Umbilical cord (tissue), 2 donors: ENCODE results near the gene PODXL2. TPM values are rescaled to one million over a fixed set of nuclear protein-coding genes. Genes with fewer than 3 reads are reported as not detected.
"Not testable (repeated sequence)": the region's sequence is repeated elsewhere in the genome, so short reads cannot be mapped to it uniquely, and the experiment has no call there.

Experiments
- DNase-seq: peaks from one replicate; pipeline ENCODE4 v3.0.0-alpha.2; 2015; ENCODE audit warnings: low spot score
- total RNA-seq: library from RNA; depleted of rRNA; stranded (reverse); fragments of >200 nt; gene quantifications from one replicate; pipeline ENCODE4 v1.2.3, GENCODE V29; 2014; ENCODE audit warnings: low replicate concordance; ENCODE audit not compliant: insufficient read depth

Gene PODXL2
- total RNA-seq, 1 donor from 2014 or later = 0.72 TPM

DNA sequence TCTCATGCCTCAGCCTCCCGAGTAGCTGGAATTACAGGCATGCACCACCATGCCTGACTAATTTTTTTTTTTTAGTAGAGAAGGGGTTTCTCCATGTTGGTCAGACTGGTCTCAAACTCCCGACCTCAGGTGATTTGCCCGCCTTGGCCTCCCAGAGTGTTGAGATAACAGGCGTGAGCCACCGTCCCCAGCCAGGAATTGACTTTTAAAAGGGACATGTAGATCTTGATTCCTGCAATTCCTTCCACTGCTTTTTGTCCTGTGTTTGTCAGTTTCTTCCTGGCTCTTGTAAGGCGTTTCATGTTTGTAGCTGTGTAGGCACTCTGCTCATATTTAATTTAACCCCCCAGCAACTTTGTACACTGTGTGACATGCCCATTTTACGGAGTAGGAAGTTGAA lies 23.4 kb upstream of the PODXL2 start:
- not testable (repeated sequence) for DNase-seq

DNA sequence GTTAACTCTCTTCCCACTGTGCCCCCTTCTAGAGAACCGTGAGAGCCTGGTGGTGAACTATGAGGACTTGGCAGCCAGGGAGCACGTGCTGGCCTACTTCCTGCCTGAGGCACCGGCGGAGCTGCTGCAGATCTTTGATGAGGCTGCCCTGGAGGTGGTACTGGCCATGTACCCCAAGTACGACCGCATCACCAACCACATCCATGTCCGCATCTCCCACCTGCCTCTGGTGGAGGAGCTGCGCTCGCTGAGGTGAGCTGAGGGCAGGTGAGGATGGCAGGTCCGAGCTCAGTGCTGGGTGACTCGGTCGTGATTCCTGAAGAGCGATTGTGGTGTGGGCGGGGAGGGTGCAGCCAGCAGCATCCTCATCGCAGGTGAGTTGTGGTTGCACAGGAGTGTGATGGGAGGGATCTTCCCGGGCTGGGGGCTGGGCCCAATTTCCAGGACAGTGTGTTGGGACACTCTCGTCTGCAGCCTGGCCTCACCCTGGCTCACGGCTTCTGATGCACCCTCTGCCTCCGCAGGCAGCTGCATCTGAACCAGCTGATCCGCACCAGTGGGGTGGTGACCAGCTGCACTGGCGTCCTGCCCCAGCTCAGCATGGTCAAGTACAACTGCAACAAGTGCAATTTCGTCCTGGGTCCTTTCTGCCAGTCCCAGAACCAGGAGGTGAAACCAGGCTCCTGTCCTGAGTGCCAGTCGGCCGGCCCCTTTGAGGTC lies 22.7 kb upstream of the PODXL2 start:
- no peak for DNase-seq

DNA sequence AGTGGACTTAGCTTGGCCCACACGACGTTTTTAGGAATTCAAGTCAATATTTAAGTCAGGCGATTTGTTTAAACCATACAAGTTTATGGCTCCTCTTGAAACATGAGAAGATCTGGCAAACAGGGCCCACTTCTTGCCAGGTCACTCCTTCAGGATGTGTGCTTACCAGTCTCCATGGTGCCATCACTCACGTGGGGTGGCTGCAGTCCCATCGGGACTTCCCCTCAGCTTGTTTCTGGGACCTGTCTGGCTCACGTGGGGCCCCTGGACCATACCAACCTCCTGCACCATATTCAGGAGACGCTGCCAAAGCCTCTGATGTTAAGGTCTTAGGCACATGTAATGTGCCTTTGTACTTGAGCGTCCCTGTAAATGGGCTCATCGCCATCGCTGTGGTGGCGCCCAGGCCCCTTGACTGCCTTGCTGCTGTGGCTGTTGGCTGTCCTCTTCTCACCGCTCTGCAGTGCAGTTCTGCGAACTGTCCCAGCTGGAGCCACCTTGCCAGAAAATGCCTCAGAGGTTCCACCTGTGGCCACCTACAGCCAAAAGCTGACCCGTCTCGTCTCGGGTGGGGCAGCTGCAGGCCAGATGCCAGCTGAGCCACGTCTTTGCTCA lies 21.9 kb upstream of the PODXL2 start:
- no peak for DNase-seq

DNA sequence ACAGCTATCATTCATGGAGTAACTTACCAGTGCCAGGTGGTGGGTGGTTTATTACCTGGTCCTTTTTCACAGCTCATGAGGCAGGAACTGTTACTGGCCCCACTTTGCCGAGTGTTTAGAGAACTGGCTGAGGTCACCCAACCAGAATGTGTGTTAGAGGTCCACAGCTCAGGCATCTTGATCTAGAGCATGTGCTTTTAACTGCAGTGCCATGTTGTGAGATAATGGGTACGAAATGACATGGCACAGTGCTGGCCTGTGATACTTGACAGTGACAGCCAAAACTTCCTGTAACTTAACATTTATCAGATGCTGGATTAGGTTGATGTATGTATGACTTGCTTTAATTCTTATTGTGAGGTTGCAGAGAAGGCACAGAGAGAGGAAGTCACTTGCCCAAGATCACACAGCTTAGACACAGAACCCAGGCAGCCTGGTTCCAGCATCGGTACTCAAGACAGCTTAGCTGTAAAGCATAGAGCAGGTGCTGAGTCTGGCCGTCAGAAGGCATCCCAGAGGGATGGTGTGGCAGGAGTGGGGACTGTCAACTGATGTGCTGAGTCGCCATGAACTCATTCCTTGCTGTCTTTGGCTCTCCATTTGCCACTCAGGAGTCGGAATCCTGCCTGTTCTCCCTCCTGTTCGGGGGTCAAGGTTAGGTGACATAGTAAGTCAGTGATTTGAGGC lies 21.2 kb upstream of the PODXL2 start:
- no peak for DNase-seq

DNA sequence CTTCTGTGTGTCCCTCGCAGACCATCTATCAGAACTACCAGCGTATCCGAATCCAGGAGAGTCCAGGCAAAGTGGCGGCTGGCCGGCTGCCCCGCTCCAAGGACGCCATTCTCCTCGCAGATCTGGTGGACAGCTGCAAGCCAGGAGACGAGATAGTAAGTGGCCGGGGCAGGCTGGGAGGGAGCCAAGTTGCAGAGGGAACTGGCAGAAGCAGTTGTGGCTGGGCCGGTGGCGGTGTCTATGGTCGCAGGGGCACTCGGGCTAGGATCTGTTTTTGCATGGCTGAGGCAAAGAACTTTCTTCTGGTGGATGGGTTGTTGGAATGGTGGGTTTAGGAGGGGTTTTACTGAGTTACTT lies 20.6 kb upstream of the PODXL2 start:
- no peak for DNase-seq

DNA sequence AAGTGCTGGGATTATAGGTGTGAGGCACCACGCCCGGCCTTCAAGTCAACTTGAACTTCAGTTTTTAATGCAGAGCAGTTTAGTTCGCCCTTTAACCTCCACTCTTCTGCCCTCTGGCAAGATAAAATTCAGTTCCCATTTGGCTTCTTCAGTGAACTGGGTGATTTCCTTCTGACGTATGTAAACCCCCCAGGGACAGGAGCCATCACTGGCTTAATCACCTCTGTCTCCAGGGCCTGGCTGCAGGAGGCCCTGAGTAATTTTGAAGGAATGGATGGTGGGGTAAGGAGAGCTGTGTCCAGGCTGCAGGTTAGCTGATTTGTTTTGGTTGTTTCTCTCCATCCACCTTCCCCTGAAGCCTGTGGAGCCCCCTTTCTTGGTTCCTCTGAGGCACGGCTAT lies 18.9 kb upstream of the PODXL2 start:
- no peak for DNase-seq

DNA sequence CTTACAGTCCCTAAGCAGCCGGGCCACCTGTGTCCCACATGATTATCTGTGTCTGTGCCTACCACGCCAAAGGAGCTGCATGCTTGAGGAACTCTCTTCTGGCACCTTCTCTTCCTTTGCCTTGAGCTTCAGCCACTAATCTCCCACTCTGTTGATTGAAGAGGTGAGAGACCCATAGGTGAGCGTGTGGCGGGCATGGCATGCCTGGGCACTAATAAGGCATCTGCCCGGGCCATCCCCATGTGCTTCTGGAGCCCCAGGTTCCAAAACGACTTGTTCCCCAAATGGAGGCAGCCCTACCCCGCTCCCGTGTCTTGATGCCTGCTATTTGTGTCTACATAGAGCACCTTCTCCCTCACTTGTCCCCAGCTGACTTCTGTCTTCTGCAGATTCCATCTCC lies 17.7 kb upstream of the PODXL2 start:
- no peak for DNase-seq

DNA sequence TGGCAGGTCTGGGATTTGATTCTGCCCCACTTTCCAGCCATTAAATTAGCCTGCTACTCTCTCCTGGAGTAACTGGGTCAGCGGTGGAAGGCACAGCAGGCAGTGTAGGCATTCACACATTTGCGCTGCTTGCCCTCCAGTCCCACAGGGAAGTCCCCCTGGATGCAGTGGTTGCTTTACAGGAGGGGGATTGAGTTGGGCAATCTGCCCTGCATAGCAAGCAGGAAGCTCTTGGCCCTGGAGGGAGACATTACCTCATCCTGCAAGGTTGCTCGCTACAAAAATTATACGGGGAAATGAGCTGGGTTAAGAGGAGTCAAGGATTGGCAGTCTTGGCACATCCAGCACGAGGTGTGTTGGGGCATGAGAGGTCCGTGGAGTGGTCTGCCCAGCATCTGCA lies 16.0 kb upstream of the PODXL2 start:
- DNase-seq = no peak

DNA sequence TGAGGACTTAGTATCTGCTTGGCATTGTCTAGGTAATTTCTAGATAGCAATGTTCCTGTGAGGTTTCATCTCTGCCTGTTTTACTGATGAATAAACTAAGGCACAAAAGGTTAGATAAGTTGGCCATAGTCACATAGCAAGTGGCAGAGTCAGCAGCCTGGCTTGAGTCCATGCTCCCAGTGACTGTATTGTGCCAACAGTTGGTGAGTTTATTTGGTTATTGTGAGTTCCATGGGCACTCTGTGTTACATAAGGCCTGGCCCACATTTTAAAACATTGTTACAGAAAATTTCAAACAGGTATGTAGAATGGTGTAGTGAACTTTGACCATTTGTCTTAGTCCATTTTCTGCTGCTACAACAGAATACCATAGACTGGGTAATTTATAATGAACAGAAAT lies 15.6 kb upstream of the PODXL2 start:
- DNase-seq = no peak

DNA sequence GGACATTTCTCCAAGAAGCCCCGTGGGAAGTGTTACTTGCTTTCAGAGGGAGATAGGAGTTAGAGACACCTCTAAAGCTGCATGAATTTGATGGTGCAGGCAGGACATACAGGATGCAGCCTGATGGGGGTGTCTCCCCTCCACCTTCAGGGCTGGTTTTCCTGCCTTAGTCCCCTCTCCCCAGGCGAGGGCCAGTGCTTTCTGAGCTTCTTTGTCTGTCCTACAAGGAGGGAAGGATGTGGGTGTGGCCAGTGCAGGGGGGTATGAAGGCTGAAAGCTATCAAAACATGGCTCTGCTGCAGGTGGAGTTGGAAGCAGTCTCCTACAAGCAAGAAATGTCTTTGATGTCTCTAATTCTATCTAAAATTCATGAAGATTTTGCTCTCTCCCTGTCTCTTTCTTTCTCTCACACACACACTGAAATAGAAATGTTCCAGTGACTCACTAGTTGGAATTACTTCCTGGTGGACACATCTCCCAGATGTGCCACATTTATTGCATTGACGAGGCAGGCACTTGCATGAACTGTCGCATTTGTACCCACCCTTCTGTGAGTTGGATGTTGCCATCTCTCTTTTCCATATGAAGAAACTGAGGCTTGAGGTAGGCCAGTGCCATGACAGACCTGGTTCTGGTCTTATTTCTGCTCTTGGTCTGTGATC lies 13.9 kb upstream of the PODXL2 start:
- no peak for DNase-seq

DNA sequence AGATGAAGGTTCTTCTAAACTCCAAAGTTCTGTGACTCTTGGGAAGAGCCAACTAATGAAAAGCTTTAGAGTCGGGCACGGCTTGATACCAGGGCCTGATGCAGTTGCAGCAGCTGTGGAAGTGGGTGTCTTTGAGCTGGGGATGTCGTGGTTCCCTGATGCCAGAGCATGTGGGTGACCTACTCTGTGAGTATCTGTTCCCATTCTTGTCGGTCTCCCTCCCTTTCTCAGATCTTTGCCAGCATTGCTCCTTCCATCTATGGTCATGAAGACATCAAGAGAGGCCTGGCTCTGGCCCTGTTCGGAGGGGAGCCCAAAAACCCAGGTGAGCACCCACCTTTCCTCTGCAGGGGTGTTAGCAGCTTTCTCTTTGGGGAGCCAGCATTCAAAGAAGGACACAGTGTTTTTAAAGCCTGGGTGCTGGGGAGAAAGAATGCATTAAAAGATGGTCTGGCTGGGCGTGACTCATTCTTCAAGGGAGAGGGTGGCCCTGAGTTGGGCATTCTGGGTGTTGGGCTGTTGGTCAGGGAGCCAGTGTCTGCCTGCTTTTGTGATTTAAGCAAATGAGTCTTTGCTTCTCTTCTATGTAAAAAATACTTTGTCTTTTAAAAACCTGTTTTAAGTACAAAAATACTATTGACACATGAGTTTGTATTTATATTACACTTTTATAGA lies 13.2 kb upstream of the PODXL2 start:
- DNase-seq = no peak

DNA sequence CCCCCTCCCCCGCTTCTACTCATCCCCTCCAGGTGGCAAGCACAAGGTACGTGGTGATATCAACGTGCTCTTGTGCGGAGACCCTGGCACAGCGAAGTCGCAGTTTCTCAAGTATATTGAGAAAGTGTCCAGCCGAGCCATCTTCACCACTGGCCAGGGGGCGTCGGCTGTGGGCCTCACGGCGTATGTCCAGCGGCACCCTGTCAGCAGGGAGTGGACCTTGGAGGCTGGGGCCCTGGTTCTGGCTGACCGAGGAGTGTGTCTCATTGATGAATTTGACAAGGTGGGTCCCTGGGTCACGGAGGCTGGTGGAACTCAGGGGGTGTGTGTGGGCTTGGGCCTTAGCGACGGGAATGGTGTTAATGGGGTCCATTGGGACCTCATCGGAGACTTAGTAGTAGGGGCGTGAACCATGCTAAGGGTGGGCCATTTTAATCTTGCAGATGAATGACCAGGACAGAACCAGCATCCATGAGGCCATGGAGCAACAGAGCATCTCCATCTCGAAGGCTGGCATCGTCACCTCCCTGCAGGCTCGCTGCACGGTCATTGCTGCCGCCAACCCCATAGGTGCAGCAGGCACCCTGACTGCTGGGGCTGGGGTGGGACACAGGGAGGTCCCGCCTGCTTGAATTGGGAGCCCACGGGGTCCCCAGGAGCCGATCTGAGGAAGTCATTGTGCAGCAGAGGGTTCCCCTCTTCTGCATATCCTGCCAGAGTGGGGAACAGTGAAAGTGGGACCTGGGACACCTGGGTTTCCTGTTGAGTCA lies 12.0 kb upstream of the PODXL2 start:
- DNase-seq = no peak

DNA sequence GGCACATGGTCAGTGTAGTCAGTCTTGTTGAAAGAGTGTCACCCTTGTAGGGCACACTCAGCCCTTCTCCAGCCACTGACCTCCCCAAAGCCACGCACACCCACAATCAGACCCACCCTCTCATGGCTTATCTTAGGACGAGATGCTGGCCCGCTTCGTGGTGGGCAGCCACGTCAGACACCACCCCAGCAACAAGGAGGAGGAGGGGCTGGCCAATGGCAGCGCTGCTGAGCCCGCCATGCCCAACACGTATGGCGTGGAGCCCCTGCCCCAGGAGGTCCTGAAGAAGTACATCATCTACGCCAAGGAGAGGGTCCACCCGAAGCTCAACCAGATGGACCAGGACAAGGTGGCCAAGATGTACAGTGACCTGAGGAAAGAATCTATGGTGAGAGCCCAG lies 10.1 kb upstream of the PODXL2 start:
- no peak for DNase-seq

DNA sequence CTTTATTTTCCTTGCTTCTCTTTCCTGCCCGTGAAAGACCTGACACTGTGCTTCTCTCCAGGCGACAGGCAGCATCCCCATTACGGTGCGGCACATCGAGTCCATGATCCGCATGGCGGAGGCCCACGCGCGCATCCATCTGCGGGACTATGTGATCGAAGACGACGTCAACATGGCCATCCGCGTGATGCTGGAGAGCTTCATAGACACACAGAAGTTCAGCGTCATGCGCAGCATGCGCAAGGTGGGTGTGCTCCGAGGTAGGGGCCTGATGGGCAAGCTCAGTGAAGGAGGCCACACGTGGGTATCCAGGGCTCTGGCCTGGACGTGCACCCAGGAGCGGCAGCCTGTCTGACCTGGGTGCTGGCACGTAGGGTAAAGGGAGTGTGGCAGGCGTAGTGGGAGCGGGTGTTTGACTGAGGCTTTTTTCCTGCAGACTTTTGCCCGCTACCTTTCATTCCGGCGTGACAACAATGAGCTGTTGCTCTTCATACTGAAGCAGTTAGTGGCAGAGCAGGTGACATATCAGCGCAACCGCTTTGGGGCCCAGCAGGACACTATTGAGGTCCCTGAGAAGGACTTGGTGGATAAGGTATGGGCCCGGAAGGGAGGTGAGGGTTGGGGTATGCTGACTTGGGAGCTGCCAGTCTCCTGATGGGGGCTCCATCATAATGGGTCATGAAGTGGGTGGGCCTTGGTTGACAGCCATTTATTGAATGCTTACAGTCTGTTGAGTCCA lies 8.2 kb upstream of the PODXL2 start:
- no peak for DNase-seq

DNA sequence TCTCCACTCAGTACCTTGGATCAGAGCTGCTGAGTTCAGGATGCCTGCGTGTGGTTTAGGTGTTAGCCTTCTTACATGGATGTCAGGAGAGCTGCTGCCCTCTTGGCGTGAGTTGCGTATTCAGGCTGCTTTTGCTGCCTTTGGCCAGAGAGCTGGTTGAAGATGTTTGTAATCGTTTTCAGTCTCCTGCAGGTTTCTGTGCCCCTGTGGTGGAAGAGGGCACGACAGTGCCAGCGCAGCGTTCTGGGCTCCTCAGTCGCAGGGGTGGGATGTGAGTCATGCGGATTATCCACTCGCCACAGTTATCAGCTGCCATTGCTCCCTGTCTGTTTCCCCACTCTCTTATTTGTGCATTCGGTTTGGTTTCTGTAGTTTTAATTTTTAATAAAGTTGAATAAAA lies 7.0 kb upstream of the PODXL2 start:
- no peak for DNase-seq

DNA sequence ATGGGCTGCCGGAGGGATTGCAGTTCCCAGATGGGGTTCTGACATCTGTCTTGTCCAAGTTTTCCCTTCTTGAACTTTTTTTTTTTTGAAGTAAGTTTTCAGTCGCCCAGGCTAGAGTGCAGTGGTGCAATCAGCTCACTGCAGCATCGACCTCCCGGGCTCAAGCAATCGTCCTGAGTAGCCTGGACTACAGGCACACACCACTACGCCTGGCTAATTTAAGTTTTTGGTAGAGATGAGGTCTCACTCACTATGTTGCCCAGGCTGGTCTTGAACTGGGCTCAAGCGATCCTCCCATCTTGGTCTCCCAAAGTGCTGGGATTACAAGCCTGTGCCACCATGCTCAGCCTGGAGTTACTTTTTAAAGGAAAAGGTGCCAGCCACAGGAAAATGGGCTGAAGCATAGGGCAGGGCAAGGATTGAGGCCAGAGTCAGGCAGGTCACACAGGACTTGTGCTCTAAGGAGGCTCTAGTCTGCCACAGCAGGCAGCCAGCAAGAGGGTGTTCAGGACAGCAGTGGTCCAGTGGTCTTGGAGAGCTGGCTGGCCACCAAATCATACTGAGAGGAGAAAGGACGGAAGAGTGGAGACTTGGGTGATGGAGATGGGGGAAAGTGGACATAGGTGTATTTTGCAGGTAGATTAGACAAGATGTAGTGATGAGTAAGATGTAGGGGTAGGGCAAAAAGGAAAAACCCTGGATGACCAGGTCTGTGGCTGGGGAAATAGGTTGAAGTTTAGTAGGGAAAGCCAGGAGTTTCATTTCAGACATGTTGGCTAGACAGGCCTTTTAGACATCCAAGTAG lies 6.0 kb upstream of the PODXL2 start:
- no peak for DNase-seq

DNA sequence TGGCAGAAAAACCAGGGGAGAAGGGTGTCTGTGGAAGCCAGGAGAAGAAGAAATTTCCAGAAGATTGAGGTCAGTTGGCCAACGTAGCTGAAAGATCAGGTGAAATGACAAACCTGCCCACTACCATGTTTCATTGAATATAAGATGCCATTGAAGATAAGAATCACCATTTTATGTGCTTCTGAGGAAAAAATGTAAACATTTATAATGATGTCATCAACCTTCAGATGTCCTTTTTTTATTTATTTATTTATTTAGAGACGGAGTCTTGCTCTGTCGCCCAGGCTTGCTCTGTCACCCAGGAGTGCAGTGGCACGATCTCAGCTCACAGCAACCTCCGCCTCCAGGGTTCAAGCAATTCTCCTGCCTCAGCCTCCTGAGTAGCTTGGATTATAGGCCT lies 4.9 kb upstream of the PODXL2 start:
- DNase-seq = no peak

DNA sequence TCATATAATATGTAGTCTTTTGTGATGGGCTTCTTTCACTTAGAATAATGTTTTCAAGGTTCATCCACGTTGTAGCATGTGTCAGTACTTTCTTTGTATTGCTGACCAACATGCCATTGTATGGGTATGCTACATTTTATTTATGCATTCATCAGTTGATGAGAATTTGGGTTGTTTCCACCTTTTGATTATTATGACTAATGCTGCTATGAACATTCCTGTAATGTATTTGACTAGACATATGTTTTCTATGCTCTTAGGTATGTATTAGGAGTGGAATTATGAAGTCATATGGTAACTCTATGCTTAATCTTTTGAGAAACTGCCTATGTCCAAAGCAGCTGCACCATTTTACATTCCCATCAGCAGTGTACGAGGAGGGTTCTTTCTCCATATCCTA lies 3.2 kb upstream of the PODXL2 start:
- DNase-seq = no peak

DNA sequence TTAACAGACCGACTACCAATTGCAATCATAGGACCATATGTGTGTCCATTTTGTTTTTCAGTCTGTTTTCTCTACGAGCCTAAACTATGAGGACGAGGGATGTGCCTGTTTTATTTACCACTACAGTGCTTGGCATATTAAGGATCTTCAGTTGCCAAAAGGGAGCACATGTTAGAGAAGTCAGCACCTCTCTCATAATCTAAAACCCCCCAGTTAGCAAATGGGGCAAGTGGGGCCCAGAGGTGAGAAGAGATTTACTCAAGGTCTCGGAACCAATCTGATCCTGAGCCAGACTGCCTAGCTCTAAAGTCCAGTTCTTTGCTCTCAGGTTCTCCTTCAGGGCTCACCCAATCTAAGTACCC lies 578 bp upstream of the PODXL2 start:
- no peak for DNase-seq
